Breast epithelium (tissue), 3 donors: Measurements from ENCODE around the gene ECHS1.

Source experiments
- POLR2A ChIP-seq: fragments of 450-650 bp; IDR thresholded peaks from one replicate; pipeline ENCODE4 v1.6.1; 2016; ENCODE audit warnings: antibody characterized with exemption, mild to moderate bottlenecking, moderate library complexity
- TF ChIP-seq, protein P1 (sequence below), 3 donors: fragments of 450-650 bp; IDR thresholded peaks; one replicate each; pipeline ENCODE4 v1.5.1; 2016 to 2017; ENCODE audit warnings: antibody characterized with exemption in 3 of 3, mild to moderate bottlenecking in 3 of 3, moderate library complexity in 3 of 3

DNA sequence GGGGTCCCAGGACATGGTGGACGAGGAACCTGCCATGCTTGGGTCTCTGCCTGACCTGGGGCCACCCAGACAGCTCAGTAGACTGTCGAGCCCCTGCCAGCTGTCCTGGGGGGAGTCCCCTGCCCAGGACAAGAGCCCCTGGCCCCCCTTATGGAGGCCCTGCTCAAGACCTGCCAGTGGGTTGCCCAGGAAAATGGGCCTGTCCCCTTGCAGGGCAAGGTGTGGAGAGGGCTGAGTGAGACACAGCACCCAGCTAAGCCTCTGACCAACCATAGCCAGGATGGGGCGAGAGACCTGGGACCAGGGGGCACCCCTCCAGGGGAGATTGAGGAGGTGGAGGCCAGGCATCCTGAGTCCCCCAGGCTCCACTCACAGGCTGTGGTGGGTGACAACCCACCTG is 17.2 kb downstream of the ECHS1 start:
- TF ChIP-seq POLR2A = no peak
- TF ChIP-seq, protein P1, sequence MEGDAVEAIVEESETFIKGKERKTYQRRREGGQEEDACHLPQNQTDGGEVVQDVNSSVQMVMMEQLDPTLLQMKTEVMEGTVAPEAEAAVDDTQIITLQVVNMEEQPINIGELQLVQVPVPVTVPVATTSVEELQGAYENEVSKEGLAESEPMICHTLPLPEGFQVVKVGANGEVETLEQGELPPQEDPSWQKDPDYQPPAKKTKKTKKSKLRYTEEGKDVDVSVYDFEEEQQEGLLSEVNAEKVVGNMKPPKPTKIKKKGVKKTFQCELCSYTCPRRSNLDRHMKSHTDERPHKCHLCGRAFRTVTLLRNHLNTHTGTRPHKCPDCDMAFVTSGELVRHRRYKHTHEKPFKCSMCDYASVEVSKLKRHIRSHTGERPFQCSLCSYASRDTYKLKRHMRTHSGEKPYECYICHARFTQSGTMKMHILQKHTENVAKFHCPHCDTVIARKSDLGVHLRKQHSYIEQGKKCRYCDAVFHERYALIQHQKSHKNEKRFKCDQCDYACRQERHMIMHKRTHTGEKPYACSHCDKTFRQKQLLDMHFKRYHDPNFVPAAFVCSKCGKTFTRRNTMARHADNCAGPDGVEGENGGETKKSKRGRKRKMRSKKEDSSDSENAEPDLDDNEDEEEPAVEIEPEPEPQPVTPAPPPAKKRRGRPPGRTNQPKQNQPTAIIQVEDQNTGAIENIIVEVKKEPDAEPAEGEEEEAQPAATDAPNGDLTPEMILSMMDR (IDR thresholded peaks at IDR 0.05) = no peak
